ENCODE results near the gene OTP. TPM values are rescaled to one million over a fixed set of nuclear protein-coding genes. Genes with fewer than 3 reads are reported as not detected.
"Not testable (repeated sequence)": the region's sequence is repeated elsewhere in the genome, so short reads cannot be mapped to it uniquely, and the experiment has no call there.

Gene OTP
- total and polyA plus RNA-seq, 2 donors (not counting 1 experiment from before 2014, with no cell fraction given), result 0.03 TPM; not detected in 1

- H3K27ac ChIP-seq (ENCODE audit: low read length in 2 of 2), result no peak overlapping the region
- TF ChIP-seq, protein P1, sequence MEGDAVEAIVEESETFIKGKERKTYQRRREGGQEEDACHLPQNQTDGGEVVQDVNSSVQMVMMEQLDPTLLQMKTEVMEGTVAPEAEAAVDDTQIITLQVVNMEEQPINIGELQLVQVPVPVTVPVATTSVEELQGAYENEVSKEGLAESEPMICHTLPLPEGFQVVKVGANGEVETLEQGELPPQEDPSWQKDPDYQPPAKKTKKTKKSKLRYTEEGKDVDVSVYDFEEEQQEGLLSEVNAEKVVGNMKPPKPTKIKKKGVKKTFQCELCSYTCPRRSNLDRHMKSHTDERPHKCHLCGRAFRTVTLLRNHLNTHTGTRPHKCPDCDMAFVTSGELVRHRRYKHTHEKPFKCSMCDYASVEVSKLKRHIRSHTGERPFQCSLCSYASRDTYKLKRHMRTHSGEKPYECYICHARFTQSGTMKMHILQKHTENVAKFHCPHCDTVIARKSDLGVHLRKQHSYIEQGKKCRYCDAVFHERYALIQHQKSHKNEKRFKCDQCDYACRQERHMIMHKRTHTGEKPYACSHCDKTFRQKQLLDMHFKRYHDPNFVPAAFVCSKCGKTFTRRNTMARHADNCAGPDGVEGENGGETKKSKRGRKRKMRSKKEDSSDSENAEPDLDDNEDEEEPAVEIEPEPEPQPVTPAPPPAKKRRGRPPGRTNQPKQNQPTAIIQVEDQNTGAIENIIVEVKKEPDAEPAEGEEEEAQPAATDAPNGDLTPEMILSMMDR (IDR thresholded peaks at IDR 0.05), result no peak
- TF ChIP-seq EZH2 (IDR thresholded peaks at IDR 0.05; ENCODE audit: borderline replicate concordance, insufficient read depth, low read depth, low read length, poor library complexity, severe bottlenecking), result no peak
- no peak overlapping the region for H3K9ac ChIP-seq (ENCODE audit: low read length)
- intact Hi-C loops (cut with micrococcal nuclease), result no loop called here
- H3K36me3 ChIP-seq (replicated peaks in 1 of 2; ENCODE audit: control extremely low read depth in 1 of 2, control insufficient read depth in 1 of 2, extremely low read depth in 1 of 2, insufficient read depth in 2 of 2, low read length in 1 of 2), result no peaks in the 10 kb centered on the region
- no peaks in the 10 kb centered on the region for H3K4me1 ChIP-seq (ENCODE audit: control insufficient read depth in 2 of 2, insufficient read depth in 2 of 2, low read length in 2 of 2)
- H3K27me3 ChIP-seq (replicated peaks in 1 of 4; ENCODE audit: control extremely low read depth in 1 of 4, control insufficient read depth in 3 of 4, insufficient read depth in 4 of 4, low read length in 3 of 4), result peaks cover 0 to 11% (median 5%) of the 10 kb centered on the region in 4 experiments
- POLR2A ChIA-PET, result no interaction called here
- no peaks in the 10 kb centered on the region for H4K20me1 ChIP-seq (ENCODE audit: control insufficient read depth, insufficient read depth, low read length, poor library complexity, severe bottlenecking)
- H3K9me3 ChIP-seq (ENCODE audit: control extremely low read depth in 1 of 3, control insufficient read depth in 2 of 3, insufficient read depth in 1 of 3, low read length in 2 of 3), result no peaks in the 10 kb centered on the region
- H3K4me2 ChIP-seq (replicated peaks; ENCODE audit: low read depth, low read length, poor library complexity, severe bottlenecking), result no peak overlapping the region
- ATAC-seq (ENCODE audit: low read depth), result no peak
- no peak overlapping the region for H2AFZ ChIP-seq (ENCODE audit: insufficient read depth, low read depth, low read length, poor library complexity, severe bottlenecking)
- H3K79me2 ChIP-seq (ENCODE audit: control insufficient read depth, insufficient read depth, low read length), result no peaks in the 10 kb centered on the region
- Mint-ChIP-seq H3K9me3 (ENCODE audit: insufficient read depth) (no peaks in the 10 kb centered on the region), H3K27me3 (peaks cover 35% of the 10 kb centered on the region), H3K4me1 (no peaks in the 10 kb centered on the region), H3K4me3 (no peak overlapping the region), H3K27ac (no peak overlapping the region)
- CTCF ChIA-PET, result no interaction called here
- no peak overlapping the region for H3K4me3 ChIP-seq (ENCODE audit: control extremely low read depth in 1 of 5, extremely low read depth in 1 of 5, insufficient read depth in 1 of 5, low read depth in 2 of 5, low read length in 4 of 5)
- 100% methylated on average over 1 of the region's 2 CpGs for WGBS (ENCODE audit: insufficient coverage)
- DNase-seq, result no peak
Observed at GRCh38 chr5:77616920-77617319, 21.6 kb downstream of the OTP start.

DNA sequence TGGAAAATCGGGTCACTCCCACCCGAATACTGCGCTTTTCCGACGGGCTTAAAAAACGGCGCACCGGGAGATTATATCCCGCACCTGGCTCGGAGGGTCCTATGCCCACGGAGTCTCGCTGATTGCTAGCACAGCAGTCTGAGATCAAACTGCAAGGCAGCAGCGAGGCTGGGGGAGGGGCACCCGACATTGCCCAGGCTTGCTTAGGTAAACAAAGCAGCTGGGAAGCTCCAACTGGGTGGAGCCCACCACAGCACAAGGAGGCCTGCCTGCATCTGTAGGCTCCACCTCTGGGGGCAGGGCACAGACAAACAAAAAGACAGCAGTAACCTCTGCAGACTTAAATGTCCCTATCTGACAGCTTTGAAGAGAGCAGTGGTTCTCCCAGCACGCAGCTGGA lies 29.6 kb downstream of the OTP start:
- H3K4me3 Mint-ChIP-seq; DNase-seq; intact Hi-C loops (cut with micrococcal nuclease); H3K9me3 Mint-ChIP-seq (ENCODE audit: insufficient read depth); H3K27ac Mint-ChIP-seq; H3K9ac ChIP-seq (ENCODE audit: low read length); H4K20me1 ChIP-seq (ENCODE audit: control insufficient read depth, insufficient read depth, low read length, poor library complexity, severe bottlenecking); H3K36me3 ChIP-seq (replicated peaks in 1 of 2; ENCODE audit: control extremely low read depth in 1 of 2, control insufficient read depth in 1 of 2, extremely low read depth in 1 of 2, insufficient read depth in 2 of 2, low read length in 1 of 2); POLR2A ChIA-PET; H3K27ac ChIP-seq (ENCODE audit: low read length in 2 of 2); CTCF ChIA-PET; H3K4me1 ChIP-seq (ENCODE audit: control insufficient read depth in 2 of 2, insufficient read depth in 2 of 2, low read length in 2 of 2); H3K4me2 ChIP-seq (replicated peaks; ENCODE audit: low read depth, low read length, poor library complexity, severe bottlenecking); H3K4me1 Mint-ChIP-seq; H3K79me2 ChIP-seq (ENCODE audit: control insufficient read depth, insufficient read depth, low read length); H3K4me3 ChIP-seq (ENCODE audit: control extremely low read depth in 1 of 5, extremely low read depth in 1 of 5, insufficient read depth in 1 of 5, low read depth in 2 of 5, low read length in 4 of 5); ATAC-seq (ENCODE audit: low read depth); H2AFZ ChIP-seq (ENCODE audit: insufficient read depth, low read depth, low read length, poor library complexity, severe bottlenecking); H3K9me3 ChIP-seq (ENCODE audit: control extremely low read depth in 1 of 3, control insufficient read depth in 2 of 3, insufficient read depth in 1 of 3, low read length in 2 of 3): not testable (repeated sequence)
- 95% methylated on average over 12 of the region's 15 CpGs for WGBS (ENCODE audit: insufficient coverage)
- H3K27me3 Mint-ChIP-seq, result peaks cover 41% of the 10 kb centered on the region
- peaks cover 0 to 14% (median 6%) of the 10 kb centered on the region in 4 experiments for H3K27me3 ChIP-seq (replicated peaks in 1 of 4; ENCODE audit: control extremely low read depth in 1 of 4, control insufficient read depth in 3 of 4, insufficient read depth in 4 of 4, low read length in 3 of 4)
